Endothelial cell of umbilical vein (primary cell): ENCODE measurements around the gene CRY1. TPM values are rescaled to one million over a fixed set of nuclear protein-coding genes. Genes with fewer than 3 reads are reported as not detected.
A peak's percentile ranks its signal among the peaks of the same experiment; 100 is the strongest.
"Not testable (repeated sequence)": the region's sequence is repeated elsewhere in the genome, so short reads cannot be mapped to it uniquely, and the experiment has no call there.

Source experiments
- BruUV-seq: library from RNA; stranded (reverse); fragments of 400-500 nt; replicated peaks from 2 replicates; lab custom pipeline; 2021; lab: Mats Ljungman, UMichigan
- CTCF ChIA-PET: fragments of 300-600, 350-600 bp; sonication (Branson Sonifier 250); formaldehyde crosslinking; loops from one replicate; lab custom pipeline; 2021; ENCODE audit warnings: antibody characterized with exemption, inconsistent platforms; lab: Charles Lee
- POLR2A ChIA-PET: fragments of 300-600, 350-600 bp; sonication (Branson Sonifier 250); formaldehyde crosslinking; loops from one replicate; lab custom pipeline; 2021; ENCODE audit warnings: antibody characterized with exemption, inconsistent platforms; lab: Charles Lee
- DNase-seq: peaks from one replicate; pipeline ENCODE4 v3.0.0-alpha.2; 2011; ENCODE audit warnings: low read depth, low spot score
- FAIRE-seq: peaks from 2 replicates; lab custom pipeline; 2011; peaks lifted over from hg19 to GRCh38; lab: Jason Lieb, UNC
- H2AFZ ChIP-seq: 2 replicates; pipeline ENCODE4 v1.6.0; 2012; ENCODE audit warnings: low read depth, low read length, control low read depth, inconsistent platforms
- H3K27ac ChIP-seq: 2 replicates; pipeline ENCODE4 v1.5.1; 2011; ENCODE audit warnings: low read depth, mild to moderate bottlenecking, control low read depth, low read length, moderate library complexity; ENCODE audit not compliant: insufficient read depth
- H3K27me3 ChIP-seq, 2 experiments: 2 replicates each; pipeline versions ENCODE4 v1.6.0 to v1.6.1; 2011; ENCODE audit warnings: low read length in 2 of 2, mixed read lengths in 1 of 2; ENCODE audit not compliant: control insufficient read depth in 2 of 2, insufficient read depth in 2 of 2
- H3K36me3 ChIP-seq, 2 experiments: 2 replicates in 1 of 2; 3 replicates in 1 of 2; pipeline ENCODE4 v1.5.1; 2011; ENCODE audit warnings: low read length in 2 of 2, mild to moderate bottlenecking in 1 of 2, moderate library complexity in 1 of 2; ENCODE audit not compliant: control insufficient read depth in 2 of 2, insufficient read depth in 2 of 2; ENCODE audit errors: extremely low read depth in 1 of 2
- H3K4me1 ChIP-seq: 3 replicates; pipeline ENCODE4 v1.5.1; 2011; ENCODE audit warnings: mild to moderate bottlenecking, low read length; ENCODE audit not compliant: control insufficient read depth, insufficient read depth; ENCODE audit errors: extremely low read depth
- H3K4me2 ChIP-seq: 2 replicates; pipeline ENCODE4 v1.6.1; 2011; ENCODE audit warnings: low read length, control low read depth, mixed read lengths; ENCODE audit not compliant: insufficient read depth
- H3K4me3 ChIP-seq, 3 experiments: fragments of 200-600 bp in 1 of 3; sonication (generic), shearing (Covaris generic) in 1 of 3; replicated peaks in 1 of 3; 2 replicates each; pipeline ENCODE4 v1.5.1; 2011 to 2016; ENCODE audit warnings: control low read depth in 3 of 3, low read length in 3 of 3, mild to moderate bottlenecking in 2 of 3, inconsistent platforms in 1 of 3, low read depth in 1 of 3, moderate library complexity in 1 of 3; ENCODE audit not compliant: insufficient read depth in 1 of 3
- H3K79me2 ChIP-seq: 2 replicates; pipeline ENCODE4 v1.6.0; 2012; ENCODE audit warnings: low read length, inconsistent platforms; ENCODE audit not compliant: control insufficient read depth, insufficient read depth
- H3K9ac ChIP-seq: replicated peaks from 2 replicates; pipeline ENCODE3; 2011; ENCODE audit warnings: low read length, control low read depth; ENCODE audit not compliant: insufficient read depth; ENCODE audit errors: extremely low read depth
- H3K9me1 ChIP-seq: replicated peaks from 3 replicates; pipeline ENCODE4 v1.6.0; 2011; ENCODE audit warnings: mild to moderate bottlenecking, low read length; ENCODE audit not compliant: control insufficient read depth, insufficient read depth; ENCODE audit errors: extremely low read depth
- H3K9me3 ChIP-seq: replicated peaks from 2 replicates; pipeline ENCODE4 v1.5.1; 2012; ENCODE audit warnings: low read length, inconsistent platforms; ENCODE audit not compliant: control insufficient read depth, insufficient read depth
- H4K20me1 ChIP-seq: replicated peaks from 2 replicates; pipeline ENCODE3; 2011; ENCODE audit warnings: mild to moderate bottlenecking, low read length; ENCODE audit not compliant: control insufficient read depth, insufficient read depth; ENCODE audit errors: extremely low read depth
- EZH2 ChIP-seq: IDR thresholded peaks from 2 replicates; pipeline ENCODE4 v1.6.1; 2012; ENCODE audit warnings: borderline replicate concordance, low read depth, mild to moderate bottlenecking, moderate library complexity, low read length, inconsistent platforms; ENCODE audit not compliant: severe bottlenecking
- FOS ChIP-seq: IDR thresholded peaks from 2 replicates; pipeline ENCODE4 v1.6.1; 2011; ENCODE audit warnings: mild to moderate bottlenecking, low read length, moderate library complexity, borderline replicate concordance; ENCODE audit not compliant: insufficient read depth
- GATA2 ChIP-seq: IDR thresholded peaks from 2 replicates; pipeline ENCODE4 v1.7.0; 2011; ENCODE audit warnings: low read depth, mild to moderate bottlenecking, moderate library complexity, mixed read lengths, low read length; ENCODE audit not compliant: insufficient read length, insufficient read depth
- JUN ChIP-seq: IDR thresholded peaks from 2 replicates; pipeline ENCODE4 v1.6.1; 2011; ENCODE audit warnings: borderline replicate concordance, low read depth; ENCODE audit not compliant: insufficient read length, insufficient read depth
- MYC ChIP-seq: IDR thresholded peaks from one replicate; pipeline ENCODE4 v1.6.1; 2011; ENCODE audit warnings: mild to moderate bottlenecking, low read depth, low read length
- POLR2AphosphoS5 ChIP-seq: IDR thresholded peaks from 2 replicates; pipeline ENCODE4 v1.6.1; 2012; ENCODE audit warnings: low read depth, mild to moderate bottlenecking, control low read depth, low read length, moderate library complexity; ENCODE audit not compliant: insufficient read depth
- dilution Hi-C: fragments of 300-500 bp; cut with MboI; formaldehyde crosslinking; loops from one replicate; pipeline ENCODE4 v1.15.0; 2019; ENCODE audit warnings: low sequenced_read_pairs; ENCODE audit not compliant: extremely low pct_ligation_motif_present
- intact Hi-C: fragments of 100-400 bp; cut with micrococcal nuclease; formaldehyde crosslinking; loops from one replicate; pipeline ENCODE4 v1.10.0; 2022
- polyA plus RNA-seq, 4 experiments: library from polyadenylated mRNA; depleted of rRNA in 3 of 4; stranded (reverse) in 3 of 4; unstranded in 1 of 4; fragments of >200 nt; gene quantifications; 2 replicates each; pipeline versions ENCODE4 v1.2.1 to v1.2.3, GENCODE V29; 2011 to 2012; ENCODE audit warnings: missing spikeins in 1 of 4
- total RNA-seq: library from RNA; stranded (reverse); gene quantifications from 2 replicates; pipeline ENCODE4 v1.2.3, GENCODE V29; 2021

CRY1 gene
- total and polyA plus RNA-seq, 2 donors (not counting 3 experiments of a cell fraction or from before 2014, with no cell fraction given): 11.4 to 21.0 TPM

- Histone ChIP-seq H3K27ac (peak overlapping the region; percentile 81), H3K9me3 (no peaks in the 10 kb centered on the region), H2AFZ (no peak overlapping the region), H3K4me3 (no peak overlapping the region), H4K20me1 (no peaks in the 10 kb centered on the region), H3K9ac (peak overlapping the region; percentile 80), H3K27me3 (no peaks in the 10 kb centered on the region), H3K36me3 (no peaks in the 10 kb centered on the region), H3K9me1 (no peaks in the 10 kb centered on the region), H3K79me2 (peaks cover 17% of the 10 kb centered on the region), H3K4me2 (peak overlapping the region; percentile 87), H3K4me1 (peaks cover 17% of the 10 kb centered on the region)
- TF ChIP-seq FOS (peak; percentile 77), EZH2 (no peak), JUN (peak; percentile 87)
- dilution Hi-C loops: no loop called here
- DNase-seq (peak; percentile 95), FAIRE-seq (no peak)
- ChIA-PET CTCF (interaction anchor here (0.7 to 0.9 kb wide), 3 partner anchors 8 to 31 kb away, joined by 3 to 4 read pairs (median 3); no protein-coding TSS in a partner anchor), POLR2A (no interaction called here)
- no TSS peak for BruUV-seq
- intact Hi-C loops: loop anchor here (1.0 to 2.0 kb wide), 4 partner anchors 29 to 72 kb away; partner anchors contain the start of gene TMEM263
These were observed 65.7 kb downstream of the CRY1 start for GRCh38 chr12:107027636-107028053.

- Histone ChIP-seq H3K79me2 (peaks cover 13% of the 10 kb centered on the region), H3K36me3 (no peaks in the 10 kb centered on the region), H3K27me3 (no peaks in the 10 kb centered on the region), H3K9me3 (no peaks in the 10 kb centered on the region), H3K9me1 (no peaks in the 10 kb centered on the region), H3K4me1 (peaks cover 17% of the 10 kb centered on the region), H3K9ac (peak overlapping the region; percentile 80), H3K4me2 (peak overlapping the region; percentile 87), H3K27ac (peak overlapping the region; percentile 77), H2AFZ (no peak overlapping the region), H4K20me1 (no peaks in the 10 kb centered on the region), H3K4me3 (no peak overlapping the region)
- DNase-seq (peak; percentile 4), FAIRE-seq (peak; percentile 56)
- BruUV-seq: TSS peak; percentile 50
- intact Hi-C loops (loop anchor here (1.0 to 2.0 kb wide), 4 partner anchors 30 to 72 kb away; partner anchors contain the start of gene TMEM263), dilution Hi-C loops (no loop called here)
- TF ChIP-seq MYC (no peak), FOS (no peak), GATA2 (peak; percentile 91), EZH2 (no peak), POLR2AphosphoS5 (no peak)
- POLR2A ChIA-PET: no interaction called here
- CTCF ChIA-PET: interaction anchor here (0.7 to 0.9 kb wide), 3 partner anchors 9 to 32 kb away, joined by 3 to 4 read pairs (median 3); no protein-coding TSS in a partner anchor
These were observed 66.3 kb downstream of the CRY1 start for GRCh38 chr12:107026806-107027635.

- H3K79me2 ChIP-seq: peaks cover 13% of the 10 kb centered on the region
- intact Hi-C loops: loop anchor here (2.0 kb wide), 1 partner anchor 30 kb away; no protein-coding TSS in a partner anchor
- dilution Hi-C loops: not testable (repeated sequence)
These were observed 67.0 kb downstream of the CRY1 start for GRCh38 chr12:107026356-107026755.

More at GRCh38 chr12:107026356-107026755, 67.0 kb downstream of the CRY1 start:
- H3K27ac ChIP-seq, H3K27me3 ChIP-seq, H3K4me3 ChIP-seq, BruUV-seq, H2AFZ ChIP-seq, FAIRE-seq, H4K20me1 ChIP-seq, H3K9me3 ChIP-seq, DNase-seq, POLR2A ChIA-PET, H3K36me3 ChIP-seq, CTCF ChIA-PET, H3K4me2 ChIP-seq, H3K9me1 ChIP-seq, H3K9ac ChIP-seq: not testable (repeated sequence)
- H3K4me1 ChIP-seq: peaks cover 17% of the 10 kb centered on the region
